ENCODE measurements around the gene BCAN.
A peak's percentile ranks its signal among the peaks of the same experiment; 100 is the strongest.

BCAN gene

GRCh38 chr1:156641761-156642264 is at the start of gene BCAN:
Gene BCAN (plus strand): TSS chr1:156642117. CDS start chr1:156646055, 3,938 bp downstream.
- H3K27ac ChIP-seq: peak within 1 kb of the TSS; percentile 13; the same call in 1 of the 2 replicates
- TF ChIP-seq, protein P1, sequence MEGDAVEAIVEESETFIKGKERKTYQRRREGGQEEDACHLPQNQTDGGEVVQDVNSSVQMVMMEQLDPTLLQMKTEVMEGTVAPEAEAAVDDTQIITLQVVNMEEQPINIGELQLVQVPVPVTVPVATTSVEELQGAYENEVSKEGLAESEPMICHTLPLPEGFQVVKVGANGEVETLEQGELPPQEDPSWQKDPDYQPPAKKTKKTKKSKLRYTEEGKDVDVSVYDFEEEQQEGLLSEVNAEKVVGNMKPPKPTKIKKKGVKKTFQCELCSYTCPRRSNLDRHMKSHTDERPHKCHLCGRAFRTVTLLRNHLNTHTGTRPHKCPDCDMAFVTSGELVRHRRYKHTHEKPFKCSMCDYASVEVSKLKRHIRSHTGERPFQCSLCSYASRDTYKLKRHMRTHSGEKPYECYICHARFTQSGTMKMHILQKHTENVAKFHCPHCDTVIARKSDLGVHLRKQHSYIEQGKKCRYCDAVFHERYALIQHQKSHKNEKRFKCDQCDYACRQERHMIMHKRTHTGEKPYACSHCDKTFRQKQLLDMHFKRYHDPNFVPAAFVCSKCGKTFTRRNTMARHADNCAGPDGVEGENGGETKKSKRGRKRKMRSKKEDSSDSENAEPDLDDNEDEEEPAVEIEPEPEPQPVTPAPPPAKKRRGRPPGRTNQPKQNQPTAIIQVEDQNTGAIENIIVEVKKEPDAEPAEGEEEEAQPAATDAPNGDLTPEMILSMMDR (conservative IDR thresholded peaks at IDR 0.05): no peak

- TF ChIP-seq, protein P1 (conservative IDR thresholded peaks at IDR 0.05): no peak
- peak overlapping the region; percentile 84 for H3K27ac ChIP-seq
These were observed 49.6 kb upstream of the BCAN start for GRCh38 chr1:156592158-156592909.

GRCh38 chr1:156592910-156593660 is 48.8 kb upstream of the BCAN start:
- H3K27ac ChIP-seq: peak overlapping the region; percentile 84; the same call in 1 of the 2 replicates
- TF ChIP-seq, protein P1 (conservative IDR thresholded peaks at IDR 0.05): no peak

DNA sequence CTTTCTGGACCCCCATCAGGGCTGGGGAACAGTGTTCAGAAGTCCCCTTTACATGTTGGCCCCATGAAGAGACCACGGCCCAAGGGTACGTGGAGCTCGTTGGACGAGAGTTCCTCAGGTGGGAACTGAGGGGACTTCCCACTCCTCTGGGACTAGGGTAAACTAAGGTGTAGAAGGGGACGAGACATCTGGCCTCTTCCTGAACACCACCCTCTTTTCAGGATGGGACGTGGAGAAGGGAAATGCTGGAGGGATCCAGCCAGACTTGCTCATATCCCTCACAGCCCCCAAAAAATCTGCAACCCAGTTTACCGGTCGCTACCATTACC is 48.3 kb upstream of the BCAN start:
- H3K27ac ChIP-seq: no peak overlapping the region
- TF ChIP-seq, protein P1 (conservative IDR thresholded peaks at IDR 0.05): no peak

DNA sequence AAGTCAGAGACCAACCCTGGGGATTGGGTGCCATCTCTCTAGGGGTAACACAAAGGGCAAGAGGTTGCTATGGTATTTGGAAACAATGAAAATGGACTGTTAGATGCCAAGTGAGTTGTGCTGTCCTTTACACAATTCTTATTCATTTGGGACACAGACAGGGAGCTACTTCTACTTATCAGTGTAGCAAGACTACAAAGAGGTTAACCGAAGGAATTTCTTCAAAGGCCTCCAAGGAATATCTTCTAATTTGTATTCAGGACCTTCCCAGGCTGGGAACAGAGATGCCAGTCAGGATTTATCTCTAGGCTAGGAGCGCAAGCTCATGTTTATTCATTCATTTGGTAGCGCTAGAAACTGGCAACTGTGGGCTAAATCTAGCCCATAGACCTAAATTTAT is 47.7 kb upstream of the BCAN start:
- TF ChIP-seq, protein P1 (conservative IDR thresholded peaks at IDR 0.05): no peak
- H3K27ac ChIP-seq: no peak overlapping the region

DNA sequence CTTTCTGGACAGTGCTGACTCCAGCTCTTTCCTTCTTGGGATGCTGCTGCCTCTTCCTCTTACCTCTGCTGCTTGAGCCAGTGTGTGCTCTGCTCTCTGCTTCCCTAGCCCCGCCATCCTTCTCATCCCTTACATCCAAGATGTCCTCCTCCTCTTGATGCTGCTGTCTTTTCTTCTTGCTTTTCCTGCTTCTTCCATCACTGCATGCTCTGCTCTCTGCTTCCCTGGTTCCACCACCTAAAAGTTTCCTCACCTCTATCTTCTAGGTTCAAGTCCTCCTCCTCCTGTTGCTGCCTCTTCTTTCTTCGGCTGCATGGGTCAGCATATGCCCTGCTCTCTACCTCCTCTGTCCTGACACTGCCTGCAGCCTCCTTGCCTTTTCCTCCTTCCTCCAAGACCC is 46.9 kb upstream of the BCAN start:
- TF ChIP-seq, protein P1 (conservative IDR thresholded peaks at IDR 0.05): no peak
- H3K27ac ChIP-seq: no peak overlapping the region

DNA sequence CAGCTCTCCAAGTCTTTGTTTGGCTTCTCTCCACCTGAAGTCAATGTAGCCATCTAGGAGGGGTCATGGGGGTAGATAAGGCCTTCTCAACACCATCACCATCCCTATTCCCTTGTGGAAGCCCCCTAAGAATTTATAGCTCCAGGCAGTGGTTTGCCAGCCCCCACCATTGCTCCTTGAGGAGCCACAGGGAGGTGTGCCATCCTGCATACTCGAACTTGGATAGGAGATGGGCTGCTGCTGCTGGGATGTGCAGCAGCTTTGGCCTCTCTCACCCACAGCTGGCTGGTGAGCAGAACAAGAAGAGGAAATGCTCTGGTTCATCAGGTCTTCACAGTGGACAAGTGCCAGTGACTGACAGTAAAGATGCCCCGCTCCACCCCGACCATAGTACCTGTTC is 45.5 kb upstream of the BCAN start:
- TF ChIP-seq, protein P1 (conservative IDR thresholded peaks at IDR 0.05): no peak

More for the DNA sequence above, 45.5 kb upstream of the BCAN start:
- H3K27ac ChIP-seq: no peak overlapping the region
